Parathyroid adenoma (tissue), 2 donors: Measurements from ENCODE around the gene CEP112.

Source experiments
- H2AFZ ChIP-seq: fragments of 300-600 bp; sonication (generic); one replicate; pipeline ENCODE4 v1.7.0; 2017; ENCODE audit warnings: antibody characterized with exemption, mild to moderate bottlenecking
- H3K27ac ChIP-seq: fragments of 300-600 bp; sonication (generic); one replicate; pipeline ENCODE4 v1.7.0; 2017
- H3K27me3 ChIP-seq: fragments of 300-600 bp; sonication (generic); one replicate; pipeline ENCODE4 v1.7.0; 2017; ENCODE audit warnings: low read length; ENCODE audit not compliant: control insufficient read depth, insufficient read depth
- H3K36me3 ChIP-seq: fragments of 300-600 bp; sonication (generic); one replicate; pipeline ENCODE4 v1.7.0; 2017; ENCODE audit warnings: low read length; ENCODE audit not compliant: control insufficient read depth, insufficient read depth
- H3K4me1 ChIP-seq: fragments of 300-600 bp; sonication (generic); one replicate; pipeline ENCODE4 v1.7.0; 2017; ENCODE audit warnings: control low read depth
- H3K4me2 ChIP-seq: fragments of 300-600 bp; sonication (generic); one replicate; pipeline ENCODE4 v1.7.0; 2017; ENCODE audit warnings: low read length
- H3K4me3 ChIP-seq: fragments of 300-600 bp; sonication (generic); one replicate; pipeline ENCODE4 v1.7.0; 2017; ENCODE audit warnings: low read depth, low read length
- H3K79me2 ChIP-seq: fragments of 300-600 bp; sonication (generic); one replicate; pipeline ENCODE4 v1.7.0; 2017; ENCODE audit warnings: control low read depth
- H3K9ac ChIP-seq: fragments of 300-600 bp; sonication (generic); one replicate; pipeline ENCODE4 v1.7.0; 2017; ENCODE audit warnings: mild to moderate bottlenecking
- H3K9me3 ChIP-seq: fragments of 300-600 bp; sonication (generic); one replicate; pipeline ENCODE4 v1.7.0; 2017; ENCODE audit warnings: low read length; ENCODE audit not compliant: control insufficient read depth
- TF ChIP-seq, protein P1 (sequence below): fragments of 300-600 bp; sonication (generic); IDR thresholded peaks from one replicate; pipeline ENCODE4 v1.7.0; 2017; ENCODE audit warnings: antibody characterized with exemption, mild to moderate bottlenecking
- donor health status: primary hyperparathyroidism.

CEP112 gene

GRCh38 chr17:65914784-65915342 is 277.1 kb downstream of the CEP112 start:
- Histone ChIP-seq H3K9ac (no peak overlapping the region), H3K4me1 (no peaks in the 10 kb centered on the region), H3K36me3 (no peaks in the 10 kb centered on the region), H3K9me3 (no peaks in the 10 kb centered on the region), H3K79me2 (no peaks in the 10 kb centered on the region), H3K27me3 (no peaks in the 10 kb centered on the region), H3K4me2 (no peak overlapping the region), H2AFZ (no peak overlapping the region), H3K4me3 (no peak overlapping the region), H3K27ac (no peak overlapping the region)
- TF ChIP-seq, protein P1, sequence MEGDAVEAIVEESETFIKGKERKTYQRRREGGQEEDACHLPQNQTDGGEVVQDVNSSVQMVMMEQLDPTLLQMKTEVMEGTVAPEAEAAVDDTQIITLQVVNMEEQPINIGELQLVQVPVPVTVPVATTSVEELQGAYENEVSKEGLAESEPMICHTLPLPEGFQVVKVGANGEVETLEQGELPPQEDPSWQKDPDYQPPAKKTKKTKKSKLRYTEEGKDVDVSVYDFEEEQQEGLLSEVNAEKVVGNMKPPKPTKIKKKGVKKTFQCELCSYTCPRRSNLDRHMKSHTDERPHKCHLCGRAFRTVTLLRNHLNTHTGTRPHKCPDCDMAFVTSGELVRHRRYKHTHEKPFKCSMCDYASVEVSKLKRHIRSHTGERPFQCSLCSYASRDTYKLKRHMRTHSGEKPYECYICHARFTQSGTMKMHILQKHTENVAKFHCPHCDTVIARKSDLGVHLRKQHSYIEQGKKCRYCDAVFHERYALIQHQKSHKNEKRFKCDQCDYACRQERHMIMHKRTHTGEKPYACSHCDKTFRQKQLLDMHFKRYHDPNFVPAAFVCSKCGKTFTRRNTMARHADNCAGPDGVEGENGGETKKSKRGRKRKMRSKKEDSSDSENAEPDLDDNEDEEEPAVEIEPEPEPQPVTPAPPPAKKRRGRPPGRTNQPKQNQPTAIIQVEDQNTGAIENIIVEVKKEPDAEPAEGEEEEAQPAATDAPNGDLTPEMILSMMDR, result no peak

DNA sequence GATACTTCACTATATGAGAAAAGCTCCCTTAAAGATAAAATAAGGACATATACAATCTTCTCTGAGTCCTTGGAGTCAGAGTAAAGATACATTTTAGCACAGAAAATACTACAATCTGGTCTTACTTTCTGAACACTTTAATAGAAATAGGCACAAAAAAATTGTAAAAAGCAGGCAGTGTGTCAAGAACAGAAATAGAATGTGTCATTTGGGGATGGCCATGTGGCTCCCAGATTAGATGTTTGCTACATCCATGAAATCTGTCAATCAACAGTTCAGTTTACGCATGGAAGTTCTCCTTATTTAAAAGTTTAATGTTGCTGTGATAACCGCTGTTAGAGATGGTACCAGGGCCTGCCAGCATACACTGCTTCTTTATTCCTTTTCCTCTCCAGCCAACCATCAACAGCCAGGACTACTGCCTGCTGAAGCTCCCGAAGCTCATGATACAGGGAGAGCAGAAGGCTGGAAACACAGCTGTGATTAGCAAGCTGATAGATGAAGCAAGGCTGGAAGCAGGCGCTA is 278.5 kb downstream of the CEP112 start:
- Histone ChIP-seq H3K9me3 (no peaks in the 10 kb centered on the region), H3K9ac (no peak overlapping the region), H3K27me3 (no peaks in the 10 kb centered on the region), H3K36me3 (no peaks in the 10 kb centered on the region), H3K4me2 (no peak overlapping the region), H2AFZ (no peak overlapping the region), H3K79me2 (no peaks in the 10 kb centered on the region), H3K4me3 (no peak overlapping the region), H3K27ac (no peak overlapping the region), H3K4me1 (no peaks in the 10 kb centered on the region)
- TF ChIP-seq, protein P1, result no peak

DNA sequence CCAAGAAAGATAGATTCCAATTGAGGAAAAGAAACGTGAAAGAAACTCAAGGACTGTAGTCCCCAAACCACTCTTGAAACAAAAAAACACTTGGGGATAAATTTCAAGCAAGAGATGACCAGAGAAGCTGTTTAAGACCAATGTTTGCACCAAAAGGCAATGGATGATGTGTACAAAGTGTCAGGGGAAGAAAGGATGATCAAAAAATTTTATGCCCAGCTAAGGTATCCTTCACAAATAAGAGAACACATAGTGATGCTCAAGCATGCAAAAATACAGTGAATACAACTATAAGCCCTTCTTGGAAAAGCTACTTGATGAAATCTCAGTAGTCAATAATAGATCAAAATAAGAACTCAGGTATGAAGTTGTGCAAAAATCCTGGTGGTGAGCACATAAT is 281.1 kb downstream of the CEP112 start:
- Histone ChIP-seq H3K9ac (no peak overlapping the region), H3K27ac (no peak overlapping the region), H3K9me3 (no peaks in the 10 kb centered on the region), H2AFZ (no peak overlapping the region), H3K36me3 (no peaks in the 10 kb centered on the region), H3K4me1 (no peaks in the 10 kb centered on the region), H3K79me2 (no peaks in the 10 kb centered on the region), H3K4me3 (no peak overlapping the region), H3K4me2 (no peak overlapping the region), H3K27me3 (no peaks in the 10 kb centered on the region)
- TF ChIP-seq, protein P1, result no peak

GRCh38 chr17:65902831-65903522 is 289.0 kb downstream of the CEP112 start:
- Histone ChIP-seq H3K4me1 (no peaks in the 10 kb centered on the region), H3K27me3 (no peaks in the 10 kb centered on the region), H3K79me2 (no peaks in the 10 kb centered on the region), H3K4me2 (no peak overlapping the region), H3K36me3 (no peaks in the 10 kb centered on the region), H3K27ac (no peak overlapping the region), H3K9ac (no peak overlapping the region), H3K9me3 (no peaks in the 10 kb centered on the region), H3K4me3 (no peak overlapping the region), H2AFZ (no peak overlapping the region)
- TF ChIP-seq, protein P1, result no peak
